H9 (cell line): Measurements from ENCODE around the gene ATP8A2. TPM values are rescaled to one million over a fixed set of nuclear protein-coding genes. Genes with fewer than 3 reads are reported as not detected.

Source experiments
- DNase-seq: peaks from one replicate; pipeline ENCODE4 v3.0.0-alpha.2; 2017
- H2AFZ ChIP-seq: one replicate; pipeline ENCODE4 v1.6.1; 2013; ENCODE audit warnings: mild to moderate bottlenecking, low read length, control low read depth, moderate library complexity
- H2AK5ac ChIP-seq: 2 replicates; pipeline ENCODE4 v1.6.1; 2013; ENCODE audit warnings: low read length, control low read depth, mixed read lengths; ENCODE audit not compliant: insufficient read length
- H2BK120ac ChIP-seq: one replicate; pipeline ENCODE4 v1.6.1; 2013; ENCODE audit warnings: low read depth, mild to moderate bottlenecking, low read length, control low read depth, inconsistent platforms; ENCODE audit not compliant: poor library complexity, severe bottlenecking
- H2BK12ac ChIP-seq: 2 replicates; pipeline ENCODE4 v1.6.1; 2013; ENCODE audit warnings: low read length, control low read depth, mixed read lengths, low read depth; ENCODE audit not compliant: insufficient read length
- H2BK15ac ChIP-seq: 2 replicates; pipeline ENCODE4 v1.6.1; 2013; ENCODE audit warnings: low read depth, low read length, control low read depth
- H2BK20ac ChIP-seq: one replicate; pipeline ENCODE4 v1.6.1; 2013; ENCODE audit warnings: low read depth, mild to moderate bottlenecking, low read length, control low read depth, inconsistent platforms; ENCODE audit not compliant: poor library complexity, severe bottlenecking
- H2BK5ac ChIP-seq: 2 replicates; pipeline ENCODE4 v1.6.1; 2013; ENCODE audit warnings: low read length, control low read depth, mixed read lengths; ENCODE audit not compliant: insufficient read length
- H3K14ac ChIP-seq: 2 replicates; pipeline ENCODE4 v1.6.1; 2013; ENCODE audit warnings: low read length, control low read depth; ENCODE audit not compliant: insufficient read depth
- H3K18ac ChIP-seq: 2 replicates; pipeline ENCODE4 v1.6.1; 2013; ENCODE audit warnings: low read depth, mild to moderate bottlenecking, mixed read lengths, low read length, control low read depth; ENCODE audit not compliant: insufficient read length
- H3K23ac ChIP-seq: 2 replicates; pipeline ENCODE4 v1.6.1; 2013; ENCODE audit warnings: low read length, control low read depth, mixed read lengths, low read depth; ENCODE audit not compliant: insufficient read length
- H3K23me2 ChIP-seq: 2 replicates; pipeline ENCODE4 v1.6.1; 2013; ENCODE audit warnings: low read depth, mild to moderate bottlenecking, mixed read lengths, low read length, control low read depth; ENCODE audit not compliant: insufficient read length, poor library complexity, severe bottlenecking
- H3K27ac ChIP-seq: 2 replicates; pipeline ENCODE4 v1.5.1; 2013; ENCODE audit warnings: low read length, control low read depth, mixed read lengths, low read depth; ENCODE audit not compliant: insufficient read length
- H3K27me3 ChIP-seq: 2 replicates; pipeline ENCODE4 v1.6.1; 2013; ENCODE audit warnings: low read length, control low read depth, inconsistent platforms; ENCODE audit not compliant: insufficient read depth
- H3K4ac ChIP-seq: 2 replicates; pipeline ENCODE4 v1.6.1; 2013; ENCODE audit warnings: low read depth, mild to moderate bottlenecking, control low read depth, inconsistent platforms, low read length, moderate library complexity
- H3K4me1 ChIP-seq: 2 replicates; pipeline ENCODE4 v1.6.1; 2013; ENCODE audit warnings: low read length, control low read depth, inconsistent platforms; ENCODE audit not compliant: insufficient read depth
- H3K4me2 ChIP-seq: 2 replicates; pipeline ENCODE4 v1.6.1; 2013; ENCODE audit warnings: low read length, control low read depth, mixed read lengths; ENCODE audit not compliant: insufficient read length, insufficient read depth
- H3K56ac ChIP-seq: 2 replicates; pipeline ENCODE4 v1.6.1; 2013; ENCODE audit warnings: low read depth, mild to moderate bottlenecking, mixed read lengths, low read length, control low read depth; ENCODE audit not compliant: insufficient read length
- H3K79me1 ChIP-seq: 2 replicates; pipeline ENCODE4 v1.6.1; 2013; ENCODE audit warnings: low read depth, mild to moderate bottlenecking, moderate library complexity, low read length, control low read depth, inconsistent platforms; ENCODE audit not compliant: insufficient read depth, poor library complexity, severe bottlenecking
- H3K79me2 ChIP-seq: 2 replicates; pipeline ENCODE4 v1.6.1; 2013; ENCODE audit warnings: low read length, control low read depth, inconsistent platforms; ENCODE audit not compliant: insufficient read depth
- H3K9ac ChIP-seq: 2 replicates; pipeline ENCODE4 v1.6.1; 2013; ENCODE audit warnings: low read length, control low read depth, mixed read lengths; ENCODE audit not compliant: insufficient read length; ENCODE audit errors: extremely low read depth
- H3K9me3 ChIP-seq: one replicate; pipeline ENCODE4 v1.6.1; 2013; ENCODE audit warnings: low read depth, low read length, inconsistent platforms; ENCODE audit not compliant: control insufficient read depth
- H3T11ph ChIP-seq: one replicate; pipeline ENCODE4 v1.6.1; 2013; ENCODE audit warnings: mild to moderate bottlenecking, low read length, control low read depth, inconsistent platforms
- H4K20me1 ChIP-seq: one replicate; pipeline ENCODE4 v1.6.1; 2013; ENCODE audit not compliant: control insufficient read depth, insufficient read length, insufficient read depth
- H4K5ac ChIP-seq: 2 replicates; pipeline ENCODE4 v1.6.1; 2013; ENCODE audit warnings: low read depth, mild to moderate bottlenecking, mixed read lengths, low read length, control low read depth; ENCODE audit not compliant: insufficient read length
- H4K8ac ChIP-seq: replicated peaks from 2 replicates; pipeline ENCODE4 v1.6.1; 2013; ENCODE audit warnings: low read length, control low read depth, mixed read lengths, low read depth; ENCODE audit not compliant: insufficient read length
- H4K91ac ChIP-seq: 2 replicates; pipeline ENCODE4 v1.6.1; 2013; ENCODE audit warnings: low read depth, mild to moderate bottlenecking, moderate library complexity, mixed read lengths, low read length, control low read depth; ENCODE audit not compliant: insufficient read length
- H3K27ac Mint-ChIP-seq, 3 experiments: 2 replicates in 2 of 3; 3 replicates in 1 of 3; pipeline ENCODE4 v1.8.0; 2020 to 2021; ENCODE audit warnings: mixed read lengths in 3 of 3, mild to moderate bottlenecking in 1 of 3, moderate library complexity in 1 of 3
- H3K27me3 Mint-ChIP-seq: 2 replicates; pipeline ENCODE4 v1.8.0; 2021; ENCODE audit warnings: low read depth, mild to moderate bottlenecking, moderate library complexity, mixed read lengths
- H3K36me3 Mint-ChIP-seq, 3 experiments: 2 replicates in 2 of 3; 3 replicates in 1 of 3; pipeline ENCODE4 v1.8.0; 2020 to 2021; ENCODE audit warnings: low read depth in 3 of 3, mixed read lengths in 3 of 3; ENCODE audit not compliant: insufficient read depth in 1 of 3
- H3K4me1 Mint-ChIP-seq, 2 experiments: 2 replicates each; pipeline ENCODE4 v1.8.0; 2020; ENCODE audit warnings: mixed read lengths in 2 of 2
- H3K4me3 Mint-ChIP-seq, 2 experiments: 2 replicates in 1 of 2; 3 replicates in 1 of 2; pipeline ENCODE4 v1.8.0; 2020 to 2021; ENCODE audit warnings: mild to moderate bottlenecking in 2 of 2, mixed read lengths in 2 of 2, moderate library complexity in 1 of 2
- H3K9me3 Mint-ChIP-seq, 2 experiments: 2 replicates in 1 of 2; 3 replicates in 1 of 2; pipeline ENCODE4 v1.8.0; 2020; ENCODE audit warnings: mild to moderate bottlenecking in 2 of 2, mixed read lengths in 2 of 2, moderate library complexity in 1 of 2
- WGBS: extraction: QIAGEN DNeasy Blood & Tissue Kit; methylation state at CpG from one replicate; pipeline ENCODE4 v1.1.7; 2013; ENCODE audit warnings: missing lambda C conversion rate, low lambda C conversion rate, mixed read lengths; ENCODE audit not compliant: insufficient read length; ENCODE audit errors: extremely low coverage; 5-methylcytosine and 5-hydroxymethylcytosine counted together
- total RNA-seq: library from RNA; stranded (reverse); gene quantifications from 2 replicates; pipeline ENCODE4 v1.2.1, GENCODE V29; 2021
- TF ChIP-seq, protein P1 (sequence below): fragments of 200-600 bp; sonication (generic); conservative IDR thresholded peaks from 3 replicates; pipeline ENCODE4 v1.8.0; 2021; ENCODE audit warnings: antibody characterized with exemption, mild to moderate bottlenecking

The ATP8A2 gene
- total RNA-seq, 1 experiment from 2014 or later: 18.2 TPM

DNA sequence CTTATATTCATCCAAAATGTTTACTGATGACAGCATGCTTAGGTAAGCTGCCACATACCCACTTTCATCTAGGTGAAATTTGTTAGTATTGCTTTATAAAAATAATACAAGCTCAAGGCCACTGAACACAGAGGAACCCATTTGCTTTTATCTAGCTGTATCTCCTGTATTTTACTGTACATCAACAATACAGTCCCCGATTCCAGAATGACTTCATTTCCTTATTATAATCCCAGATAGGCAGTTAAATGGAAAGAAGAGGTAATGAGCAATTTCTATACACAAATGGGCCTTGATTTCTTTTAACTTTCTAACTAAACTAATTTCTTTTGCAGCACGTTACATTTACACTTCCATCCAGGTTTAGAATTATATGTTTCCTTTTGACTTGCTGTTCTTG, 593.8 kb downstream of the ATP8A2 start:
- no peak overlapping the region for H2BK120ac ChIP-seq
- no peak overlapping the region for H3K18ac ChIP-seq
- no peak overlapping the region for H2BK5ac ChIP-seq
- DNase-seq: no peak
- no peaks in the 10 kb centered on the region for H4K20me1 ChIP-seq
- WGBS: no CpG with 5 or more reads among the region's 2 CpGs
- no peaks in the 10 kb centered on the region for H3K27me3 ChIP-seq
- H3K23me2 ChIP-seq: no peaks in the 10 kb centered on the region
- H3T11ph ChIP-seq: no peak overlapping the region
- H3K9ac ChIP-seq: no peak overlapping the region
- no peaks in the 10 kb centered on the region for H3K79me1 ChIP-seq
- no peaks in the 10 kb centered on the region for H3K4me1 ChIP-seq
- no peaks in the 10 kb centered on the region for H3K9me3 ChIP-seq
- no peak overlapping the region for H2BK20ac ChIP-seq
- no peak overlapping the region for H3K27ac ChIP-seq
- H3K4me3 Mint-ChIP-seq: no peak overlapping the region
- H3K27ac Mint-ChIP-seq: no peak overlapping the region
- H3K4ac ChIP-seq: no peak overlapping the region
- H2AFZ ChIP-seq: no peak overlapping the region
- no peak overlapping the region for H2AK5ac ChIP-seq
- no peak overlapping the region for H4K8ac ChIP-seq
- no peaks in the 10 kb centered on the region; the same call in 1 of the 2 replicates for H3K27me3 Mint-ChIP-seq
- H3K79me2 ChIP-seq: no peaks in the 10 kb centered on the region
- no peak overlapping the region for H4K91ac ChIP-seq
- no peak overlapping the region for H2BK12ac ChIP-seq
- H3K9me3 Mint-ChIP-seq: no peaks in the 10 kb centered on the region; a peak in 1 of 5 replicates
- TF ChIP-seq, protein P1, sequence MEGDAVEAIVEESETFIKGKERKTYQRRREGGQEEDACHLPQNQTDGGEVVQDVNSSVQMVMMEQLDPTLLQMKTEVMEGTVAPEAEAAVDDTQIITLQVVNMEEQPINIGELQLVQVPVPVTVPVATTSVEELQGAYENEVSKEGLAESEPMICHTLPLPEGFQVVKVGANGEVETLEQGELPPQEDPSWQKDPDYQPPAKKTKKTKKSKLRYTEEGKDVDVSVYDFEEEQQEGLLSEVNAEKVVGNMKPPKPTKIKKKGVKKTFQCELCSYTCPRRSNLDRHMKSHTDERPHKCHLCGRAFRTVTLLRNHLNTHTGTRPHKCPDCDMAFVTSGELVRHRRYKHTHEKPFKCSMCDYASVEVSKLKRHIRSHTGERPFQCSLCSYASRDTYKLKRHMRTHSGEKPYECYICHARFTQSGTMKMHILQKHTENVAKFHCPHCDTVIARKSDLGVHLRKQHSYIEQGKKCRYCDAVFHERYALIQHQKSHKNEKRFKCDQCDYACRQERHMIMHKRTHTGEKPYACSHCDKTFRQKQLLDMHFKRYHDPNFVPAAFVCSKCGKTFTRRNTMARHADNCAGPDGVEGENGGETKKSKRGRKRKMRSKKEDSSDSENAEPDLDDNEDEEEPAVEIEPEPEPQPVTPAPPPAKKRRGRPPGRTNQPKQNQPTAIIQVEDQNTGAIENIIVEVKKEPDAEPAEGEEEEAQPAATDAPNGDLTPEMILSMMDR: no peak
- H4K5ac ChIP-seq: no peak overlapping the region
- H3K4me2 ChIP-seq: no peak overlapping the region
- H3K23ac ChIP-seq: no peak overlapping the region
- peaks cover 15 to 29% of the 10 kb centered on the region in 2 experiments for H3K4me1 Mint-ChIP-seq
- H2BK15ac ChIP-seq: no peak overlapping the region
- no peaks in the 10 kb centered on the region; a peak in 2 of 7 replicates for H3K36me3 Mint-ChIP-seq
- no peak overlapping the region for H3K14ac ChIP-seq
- no peak overlapping the region for H3K56ac ChIP-seq
